PC-3 (cell line): ENCODE data around the gene ATP6V1G2. TPM values are rescaled to one million over a fixed set of nuclear protein-coding genes. Genes with fewer than 3 reads are reported as not detected.

ENCODE experiments used
- ATAC-seq: fragments of 200-7000 bp; cut with Tn5 transposase; 2 replicates; pipeline ENCODE4 v1.9.1; 2020; ENCODE audit warnings: mild to moderate bottlenecking, moderate library complexity
- BruUV-seq: library from RNA; stranded (reverse); fragments of 400-500 nt; replicated peaks from 2 replicates; lab custom pipeline; 2021; lab: Mats Ljungman, UMichigan
- CTCF ChIA-PET: fragments of 300-600 bp; sonication (Branson Sonifier 250); formaldehyde crosslinking; loops from one replicate; lab custom pipeline; 2022; ENCODE audit warnings: antibody characterized with exemption; lab: Charles Lee
- POLR2A ChIA-PET: fragments of 300-600 bp; sonication (Branson Sonifier 250); formaldehyde crosslinking; loops from one replicate; lab custom pipeline; 2022; ENCODE audit warnings: antibody characterized with exemption; ENCODE audit not compliant: unreplicated experiment; lab: Charles Lee
- DNase-seq: peaks from one replicate; pipeline ENCODE4 v3.0.0-alpha.2; 2015
- H2AFZ ChIP-seq: fragments of 300-600 bp; sonication (generic); 2 replicates; pipeline ENCODE4 v1.6.0; 2016; ENCODE audit warnings: antibody characterized with exemption, low read length
- H3F3A ChIP-seq: fragments of 300-600 bp; sonication (generic); one replicate; pipeline ENCODE4 v1.6.0; 2017; ENCODE audit warnings: antibody characterized with exemption, low read length, control low read depth, mild to moderate bottlenecking; ENCODE audit not compliant: unreplicated experiment
- H3K27ac ChIP-seq: fragments of 300-600 bp; sonication (generic); 2 replicates; pipeline ENCODE4 v1.5.1; 2016; ENCODE audit warnings: mild to moderate bottlenecking, low read length
- H3K27me3 ChIP-seq: fragments of 300-600 bp; sonication (generic); 2 replicates; pipeline ENCODE4 v1.6.1; 2016; ENCODE audit warnings: low read length, mixed read lengths
- H3K36me3 ChIP-seq: fragments of 300-600 bp; sonication (generic); 2 replicates; pipeline ENCODE4 v1.6.1; 2016; ENCODE audit warnings: low read depth, mixed run types, low read length, mixed read lengths
- H3K4me1 ChIP-seq: fragments of 300-600 bp; sonication (generic); 2 replicates; pipeline ENCODE4 v1.5.1; 2016; ENCODE audit warnings: low read length; ENCODE audit not compliant: insufficient read depth
- H3K4me2 ChIP-seq: fragments of 300-600 bp; sonication (generic); 2 replicates; pipeline ENCODE4 v1.6.0; 2016; ENCODE audit warnings: low read length
- H3K4me3 ChIP-seq: fragments of 300-600 bp; sonication (generic); 2 replicates; pipeline ENCODE4 v1.5.1; 2016; ENCODE audit warnings: mild to moderate bottlenecking, low read length, mixed read lengths
- H3K79me2 ChIP-seq: fragments of 300-600 bp; sonication (generic); 2 replicates; pipeline ENCODE4 v1.6.1; 2017; ENCODE audit warnings: low read length, mixed read lengths
- H3K9ac ChIP-seq: fragments of 300-600 bp; sonication (generic); 2 replicates; pipeline ENCODE4 v1.6.0; 2016; ENCODE audit warnings: mild to moderate bottlenecking, low read length
- H3K9me2 ChIP-seq: fragments of 300-600 bp; sonication (generic); replicated peaks from 2 replicates; pipeline ENCODE4 v1.6.1; 2016; ENCODE audit warnings: mixed run types, low read length, mixed read lengths
- H3K9me3 ChIP-seq: fragments of 300-600 bp; sonication (generic); 2 replicates; pipeline ENCODE4 v1.6.1; 2016; ENCODE audit warnings: low read length, mixed read lengths
- H4K20me1 ChIP-seq: fragments of 300-600 bp; sonication (generic); 2 replicates; pipeline ENCODE4 v1.6.1; 2016; ENCODE audit warnings: low read length, mixed read lengths
- EZH2 ChIP-seq: fragments of 300-600 bp; sonication (generic); IDR thresholded peaks from one replicate; pipeline ENCODE4 v1.6.1; 2017; ENCODE audit warnings: antibody characterized with exemption, mild to moderate bottlenecking, low read length; ENCODE audit not compliant: unreplicated experiment
- EZH2phosphoT487 ChIP-seq: fragments of 300-600 bp; sonication (generic); IDR thresholded peaks from 2 replicates; pipeline ENCODE4 v1.6.1; 2018; ENCODE audit warnings: mild to moderate bottlenecking, antibody characterized with exemption, low read length, borderline replicate concordance
- intact Hi-C: fragments of 100-400 bp; cut with micrococcal nuclease; formaldehyde crosslinking; loops from 2 replicates; pipeline ENCODE4 v1.9.0; 2023
- total RNA-seq: library from RNA; depleted of rRNA; stranded (reverse); fragments of >200 nt; gene quantifications from 2 replicates; pipeline ENCODE4 v1.2.3, GENCODE V29; 2014
- TF ChIP-seq, protein P1 (sequence below): fragments of 300-600 bp; sonication (generic); conservative IDR thresholded peaks from 2 replicates; pipeline ENCODE4 v1.5.1; 2017; ENCODE audit warnings: antibody characterized with exemption, low read depth, mild to moderate bottlenecking, low read length

ATP6V1G2 gene
- total RNA-seq, 1 experiment from 2014 or later: 1.2 TPM

DNA sequence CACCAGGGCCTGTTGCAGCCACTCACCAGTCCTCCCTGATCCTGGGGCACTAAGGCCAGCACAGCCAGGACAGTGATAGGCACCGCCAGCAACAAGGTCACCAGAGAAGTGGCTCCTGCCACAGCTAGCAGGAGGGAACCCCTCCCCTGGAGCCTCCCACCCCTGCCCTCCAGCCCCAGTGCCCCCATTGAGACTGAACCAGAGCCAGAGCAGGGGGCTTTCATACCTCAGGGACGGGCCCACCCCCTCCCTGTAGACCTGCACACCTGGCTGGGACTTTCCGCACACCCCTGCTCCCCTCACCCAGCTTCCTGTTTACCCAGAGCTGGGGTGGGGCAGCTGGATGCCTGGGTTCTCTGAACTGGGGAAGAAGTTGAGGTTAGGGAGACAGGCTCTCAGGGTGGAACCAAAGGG, 35.8 kb upstream of the ATP6V1G2 start, which contains the start of gene LTB:
TSS of gene LTB (minus strand) at position 195 of the 414 bp plus-strand sequence. CDS start at position 188, 7 bp downstream.
- ATAC-seq: no peak
- no peaks in the 10 kb centered on the region for H3K9me3 ChIP-seq
- no peaks in the 10 kb centered on the region for H3K9me2 ChIP-seq
- peak within 1 kb of the TSS; percentile 99 for H2AFZ ChIP-seq
- peak within 1 kb of the TSS; percentile 99 for H3K4me2 ChIP-seq
- H3F3A ChIP-seq: no peaks in the 10 kb centered on the region
- DNase-seq: no peak
- H3K79me2 ChIP-seq: no peaks in the 10 kb centered on the region
- intact Hi-C loops: no loop called here
- peaks cover 11% of the 10 kb centered on the region; the same call in 1 of the 2 replicates for H3K4me1 ChIP-seq
- peak within 1 kb of the TSS; percentile 64 for H3K9ac ChIP-seq
- ChIA-PET POLR2A (interaction anchor here (0.5 kb wide), 1 partner anchor 313 kb away, joined by 4 read pairs; no protein-coding TSS in a partner anchor), CTCF (interaction anchor here (0.6 kb wide), 1 partner anchor 147 kb away, joined by 3 read pairs; no protein-coding TSS in a partner anchor)
- peak within 1 kb of the TSS; percentile 83 for H3K4me3 ChIP-seq
- no TSS peak for BruUV-seq
- no peak within 1 kb of the TSS for H3K27ac ChIP-seq
- no peaks in the 10 kb centered on the region for H3K27me3 ChIP-seq
- no peaks in the 10 kb centered on the region for H3K36me3 ChIP-seq
- H4K20me1 ChIP-seq: no peaks in the 10 kb centered on the region
- TF ChIP-seq EZH2phosphoT487: no peak
- no peak for TF ChIP-seq EZH2
- TF ChIP-seq, protein P1, sequence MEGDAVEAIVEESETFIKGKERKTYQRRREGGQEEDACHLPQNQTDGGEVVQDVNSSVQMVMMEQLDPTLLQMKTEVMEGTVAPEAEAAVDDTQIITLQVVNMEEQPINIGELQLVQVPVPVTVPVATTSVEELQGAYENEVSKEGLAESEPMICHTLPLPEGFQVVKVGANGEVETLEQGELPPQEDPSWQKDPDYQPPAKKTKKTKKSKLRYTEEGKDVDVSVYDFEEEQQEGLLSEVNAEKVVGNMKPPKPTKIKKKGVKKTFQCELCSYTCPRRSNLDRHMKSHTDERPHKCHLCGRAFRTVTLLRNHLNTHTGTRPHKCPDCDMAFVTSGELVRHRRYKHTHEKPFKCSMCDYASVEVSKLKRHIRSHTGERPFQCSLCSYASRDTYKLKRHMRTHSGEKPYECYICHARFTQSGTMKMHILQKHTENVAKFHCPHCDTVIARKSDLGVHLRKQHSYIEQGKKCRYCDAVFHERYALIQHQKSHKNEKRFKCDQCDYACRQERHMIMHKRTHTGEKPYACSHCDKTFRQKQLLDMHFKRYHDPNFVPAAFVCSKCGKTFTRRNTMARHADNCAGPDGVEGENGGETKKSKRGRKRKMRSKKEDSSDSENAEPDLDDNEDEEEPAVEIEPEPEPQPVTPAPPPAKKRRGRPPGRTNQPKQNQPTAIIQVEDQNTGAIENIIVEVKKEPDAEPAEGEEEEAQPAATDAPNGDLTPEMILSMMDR: no peak

GRCh38 chr6:31581434-31582229, 35.2 kb upstream of the ATP6V1G2 start:
- H3K9me3 ChIP-seq: no peaks in the 10 kb centered on the region
- H3K9ac ChIP-seq: peak overlapping the region; percentile 64
- ATAC-seq (peak; percentile 11), DNase-seq (no peak)
- no peak overlapping the region for H3K27ac ChIP-seq
- TF ChIP-seq EZH2phosphoT487 (no peak), EZH2 (no peak)
- TF ChIP-seq, protein P1: no peak
- TSS peak; percentile 52 for BruUV-seq
- intact Hi-C loops: loop anchor here (1.0 kb wide), 1 partner anchor 17 kb away; no protein-coding TSS in a partner anchor
- no peaks in the 10 kb centered on the region for H3F3A ChIP-seq
- H3K79me2 ChIP-seq: no peaks in the 10 kb centered on the region
- ChIA-PET CTCF (interaction anchor here (0.9 to 1.8 kb wide), 2 partner anchors 15 to 17 kb away, joined by 3 to 6 read pairs; no protein-coding TSS in a partner anchor), POLR2A (interaction anchor here (0.6 kb wide), 1 partner anchor 188 kb away, joined by 3 read pairs; no protein-coding TSS in a partner anchor)
- no peaks in the 10 kb centered on the region for H3K27me3 ChIP-seq
- peak overlapping the region; percentile 83 for H3K4me3 ChIP-seq
- no peaks in the 10 kb centered on the region for H3K36me3 ChIP-seq
- H3K4me2 ChIP-seq: peak overlapping the region; percentile 99
- no peaks in the 10 kb centered on the region for H3K9me2 ChIP-seq
- peak overlapping the region; percentile 99 for H2AFZ ChIP-seq
- peaks cover 11% of the 10 kb centered on the region; the same call in 1 of the 2 replicates for H3K4me1 ChIP-seq
- no peaks in the 10 kb centered on the region for H4K20me1 ChIP-seq
